Effector CD8-positive, alpha-beta T cell (primary cell): Measurements from ENCODE around the gene SMG6.
A peak's percentile ranks its signal among the peaks of the same experiment; 100 is the strongest.
"Not testable (repeated sequence)": the region's sequence is repeated elsewhere in the genome, so short reads cannot be mapped to it uniquely, and the experiment has no call there.

ENCODE experiments used
- DNase-seq: peaks from one replicate; lab custom pipeline; 2025; lab: John Stamatoyannopoulos, UW

The SMG6 gene

DNA sequence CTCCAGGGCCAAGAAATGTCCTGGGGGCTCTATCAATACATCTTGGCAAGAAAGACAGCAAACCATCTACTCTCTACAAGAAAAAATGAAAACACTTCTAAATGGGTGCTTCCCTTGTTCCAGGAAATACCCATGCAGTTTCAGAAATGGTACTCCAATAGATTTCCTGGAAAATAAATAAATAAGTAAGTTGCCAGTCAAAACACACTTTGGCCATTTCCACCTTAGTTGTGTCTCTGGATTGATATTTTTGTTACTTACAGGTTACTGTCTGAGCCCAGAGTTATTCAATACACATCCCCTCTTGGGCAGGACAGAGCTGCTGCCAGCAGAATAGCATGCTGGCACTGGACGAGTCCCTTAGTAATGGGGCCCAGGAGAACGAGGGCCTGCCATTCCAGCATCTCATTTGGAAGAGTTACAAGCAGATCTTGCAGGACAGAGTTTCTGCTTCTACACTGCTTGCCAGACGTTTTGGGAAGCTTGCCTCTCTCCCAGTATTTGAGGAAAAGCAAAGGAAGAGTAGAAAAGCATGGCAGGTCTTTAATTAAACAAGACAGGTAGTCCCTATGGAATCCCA lies 100.5 kb downstream of the SMG6 start:
- no peak for DNase-seq

DNA sequence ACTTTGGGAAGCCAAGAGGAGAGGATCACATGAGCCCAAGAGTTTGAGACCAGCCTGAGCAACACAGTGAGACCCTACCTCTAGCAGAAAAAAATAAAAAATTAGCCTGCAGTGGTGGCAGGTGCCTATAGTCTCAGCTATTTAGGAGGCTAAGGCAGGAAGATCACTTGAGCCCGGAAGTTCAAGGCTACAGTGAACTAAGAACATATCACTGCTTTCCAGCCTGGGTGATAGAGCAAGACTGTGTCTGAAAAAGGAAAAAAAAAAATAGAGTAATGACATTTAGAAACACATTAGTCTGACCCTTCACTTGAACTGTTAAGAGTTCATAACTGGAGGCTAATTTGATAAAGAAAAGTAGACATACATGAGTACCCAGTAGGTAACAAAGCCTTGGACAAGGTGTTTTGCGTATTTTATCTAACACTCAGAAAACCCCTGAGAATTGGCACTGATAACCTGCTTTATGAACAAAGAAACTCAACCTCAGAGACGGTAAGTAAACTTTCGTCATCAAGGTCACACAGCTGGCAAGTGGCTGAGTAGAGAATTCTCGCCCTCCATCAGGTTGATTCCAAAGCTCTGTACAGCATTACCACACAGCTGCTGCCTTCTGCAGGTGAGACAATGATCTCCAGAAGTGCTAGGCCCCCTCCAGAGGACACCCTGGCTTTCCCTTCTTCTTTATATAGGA lies 101.1 kb downstream of the SMG6 start:
- DNase-seq = no peak

DNA sequence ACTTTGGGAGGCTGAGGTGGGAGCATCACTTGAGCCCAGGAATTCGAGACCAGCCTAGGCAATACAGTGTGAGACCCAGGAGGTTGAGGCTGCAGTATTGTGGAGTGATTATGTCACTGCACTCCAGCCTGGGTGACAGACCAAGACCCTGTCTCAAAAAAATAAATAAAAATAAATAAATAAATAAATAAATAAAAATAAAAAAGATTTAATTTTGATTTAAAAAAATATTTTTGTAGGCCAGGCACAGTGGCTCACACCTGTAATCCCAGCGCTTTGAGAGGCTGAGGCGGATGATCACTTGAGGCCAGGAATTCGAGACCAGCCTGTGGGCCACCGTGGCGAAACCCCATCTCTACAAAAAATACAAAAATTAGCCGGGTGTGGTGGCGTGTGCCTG lies 104.2 kb downstream of the SMG6 start:
- DNase-seq = not testable (repeated sequence)

DNA sequence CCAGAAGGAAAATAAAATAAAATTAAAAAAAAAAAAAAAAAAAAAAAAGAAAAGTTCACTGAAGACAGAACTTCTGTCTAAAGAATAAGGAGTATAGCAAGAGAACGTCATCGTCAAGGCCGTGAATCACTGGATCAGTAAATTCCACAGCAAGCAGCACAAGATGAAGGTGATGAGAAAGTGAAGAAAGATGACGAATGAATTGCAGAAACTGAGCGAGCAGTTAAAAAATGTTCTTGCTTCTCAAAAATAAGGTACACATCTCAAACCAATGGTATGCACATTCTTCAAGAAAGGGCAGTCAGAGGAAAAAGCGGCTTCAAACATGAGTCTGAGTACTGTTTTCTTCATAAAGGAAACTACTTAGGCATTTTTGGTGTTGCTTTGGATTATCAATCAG lies 104.7 kb downstream of the SMG6 start:
- no peak for DNase-seq

DNA sequence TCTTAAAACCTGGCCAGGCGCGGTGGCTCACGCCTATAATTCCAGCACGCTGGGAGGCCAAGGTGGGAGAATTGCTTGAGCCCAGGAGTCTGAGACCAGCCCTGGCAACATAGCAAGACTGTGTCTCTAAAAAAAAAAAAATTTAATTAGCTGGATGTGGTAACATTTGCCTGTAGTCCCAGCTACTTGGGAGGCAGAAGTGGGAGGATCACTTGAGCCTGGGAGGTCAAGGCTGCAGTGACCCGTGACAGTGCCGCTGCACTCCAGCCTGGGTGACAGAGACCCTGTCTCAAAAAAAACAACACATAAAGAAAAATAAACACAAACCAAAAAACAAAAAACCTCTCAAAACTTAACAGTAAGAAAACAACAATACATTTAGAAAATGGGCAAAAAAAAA lies 106.3 kb downstream of the SMG6 start:
- DNase-seq = no peak

DNA sequence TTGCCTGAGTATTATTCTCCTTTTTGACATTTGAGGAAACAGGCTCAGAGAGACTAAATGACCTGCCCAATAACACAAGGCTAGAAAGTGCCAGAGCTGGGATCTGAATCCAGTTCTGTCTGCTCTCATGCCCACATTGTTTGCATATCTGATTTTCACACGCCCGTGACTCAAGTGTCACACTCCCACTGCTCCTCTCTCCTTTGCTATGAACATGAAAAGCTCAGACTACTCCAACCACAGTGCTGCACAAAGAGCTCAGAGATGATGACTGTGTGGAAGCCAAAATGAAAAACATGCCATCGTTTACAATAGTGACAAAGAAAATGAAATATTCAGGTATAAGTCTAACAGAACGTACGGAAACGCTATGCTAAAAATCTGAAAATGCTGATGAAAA lies 107.9 kb downstream of the SMG6 start:
- no peak for DNase-seq

DNA sequence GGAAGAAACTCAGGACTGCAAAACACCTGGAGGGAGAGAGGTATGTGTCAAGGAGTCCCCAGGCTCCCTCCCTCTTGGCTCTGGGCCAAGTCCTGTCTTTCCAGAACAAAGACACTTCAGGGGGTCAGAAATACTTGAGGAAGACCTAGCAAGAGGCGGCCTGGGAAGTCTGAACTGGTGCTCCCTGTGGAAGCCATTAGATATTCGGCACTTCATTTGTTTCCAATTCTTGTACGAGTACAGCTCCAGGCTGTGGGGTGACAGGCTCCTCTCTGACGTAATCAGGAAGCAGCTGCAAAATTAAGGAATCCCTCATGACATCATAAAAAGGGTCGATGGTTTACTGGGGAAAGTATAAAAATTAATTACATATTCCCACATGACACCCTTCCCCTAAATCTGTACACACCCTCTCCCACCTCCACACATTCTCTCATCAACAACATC lies 108.7 kb downstream of the SMG6 start:
- no peak for DNase-seq

DNA sequence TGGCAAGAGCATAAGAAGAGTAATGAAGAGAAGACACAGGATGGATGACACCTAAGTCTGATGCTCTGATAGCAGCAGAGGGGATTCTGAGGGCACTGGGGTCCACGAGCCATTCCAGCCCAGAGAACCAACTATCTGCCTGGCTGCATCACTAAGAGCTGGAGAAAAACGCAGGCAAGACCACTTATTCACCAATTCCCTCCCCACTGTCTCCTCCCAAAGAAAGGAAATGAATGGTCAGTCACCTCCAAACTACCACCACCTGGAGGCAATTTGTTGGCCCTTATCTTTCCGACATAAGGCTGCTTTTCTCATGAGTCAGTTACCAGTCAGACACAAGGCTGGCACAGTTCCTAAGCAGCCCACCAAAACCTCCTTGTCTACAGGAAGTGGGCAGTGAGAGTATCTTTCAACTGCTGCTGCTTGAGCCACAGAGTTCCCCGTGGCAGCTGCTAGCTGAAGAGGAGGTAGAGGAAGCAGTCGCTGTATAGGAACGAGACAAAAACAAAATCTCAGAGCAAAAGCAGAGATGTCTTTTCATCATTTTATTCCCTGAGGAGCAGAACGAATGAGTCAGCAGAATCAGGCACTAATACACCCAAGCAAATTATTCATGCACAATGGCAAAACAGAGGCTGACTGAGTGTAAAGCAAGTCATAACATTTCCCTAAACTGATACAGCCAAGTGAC lies 111.1 kb downstream of the SMG6 start:
- peak; percentile 7 for DNase-seq

DNA sequence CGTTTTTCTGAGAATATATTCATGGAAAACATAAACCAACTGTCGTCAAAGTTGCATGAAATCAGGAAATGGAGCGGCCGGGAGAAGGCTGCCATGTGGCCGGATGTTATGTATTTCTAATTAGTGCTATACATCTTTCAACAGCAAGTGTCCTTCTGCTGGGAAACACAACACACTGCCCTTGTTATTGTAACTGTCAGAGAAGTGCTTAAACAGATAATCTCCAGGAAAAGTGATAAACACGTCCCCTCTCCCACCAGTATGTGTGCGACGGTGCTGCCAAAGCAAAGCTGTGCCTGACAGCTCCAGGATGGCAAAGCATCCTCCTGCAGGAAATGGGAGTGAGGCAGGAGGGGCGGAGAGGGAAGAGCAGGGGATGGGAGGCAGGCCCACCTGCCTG lies 111.8 kb downstream of the SMG6 start:
- DNase-seq = no peak

DNA sequence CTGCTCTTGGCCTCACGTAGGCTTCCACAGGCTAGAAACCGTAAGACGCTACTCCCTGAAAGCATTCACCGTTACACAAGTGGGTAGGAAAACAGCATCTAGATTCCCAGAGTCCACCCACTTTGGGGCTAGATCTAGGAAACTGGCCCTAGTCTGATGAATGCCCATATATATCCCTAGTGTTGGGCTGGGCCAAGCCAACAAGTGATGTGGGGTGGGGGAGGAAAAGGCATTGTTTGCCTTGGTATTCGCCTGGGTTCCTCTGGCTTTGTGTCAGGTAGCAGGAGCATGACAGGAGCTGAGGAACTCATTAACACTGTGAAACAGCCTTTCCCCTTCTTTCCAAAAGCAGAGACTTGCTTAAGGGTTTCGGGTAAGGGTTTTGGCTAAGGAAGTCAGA lies 112.4 kb downstream of the SMG6 start:
- no peak for DNase-seq

DNA sequence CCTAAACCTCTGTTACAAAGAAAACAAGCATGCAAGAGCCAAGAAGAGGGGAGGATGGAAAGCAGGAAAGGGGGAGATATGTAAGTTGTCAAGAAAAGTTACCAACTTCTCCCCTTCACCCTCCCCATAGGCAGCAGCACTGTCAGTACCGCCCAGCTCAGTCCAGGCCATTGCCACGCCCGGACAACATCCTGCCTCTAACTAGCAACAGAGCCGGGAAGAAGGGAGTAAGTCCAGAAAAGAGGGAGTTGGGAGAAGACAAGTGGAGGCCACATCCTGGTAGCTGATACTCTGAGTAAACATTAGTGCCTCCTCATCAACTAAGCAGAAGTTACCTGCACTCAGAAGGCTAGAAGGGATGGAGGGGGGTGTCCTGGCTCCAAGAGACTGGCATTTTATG lies 113.6 kb downstream of the SMG6 start:
- DNase-seq = no peak

DNA sequence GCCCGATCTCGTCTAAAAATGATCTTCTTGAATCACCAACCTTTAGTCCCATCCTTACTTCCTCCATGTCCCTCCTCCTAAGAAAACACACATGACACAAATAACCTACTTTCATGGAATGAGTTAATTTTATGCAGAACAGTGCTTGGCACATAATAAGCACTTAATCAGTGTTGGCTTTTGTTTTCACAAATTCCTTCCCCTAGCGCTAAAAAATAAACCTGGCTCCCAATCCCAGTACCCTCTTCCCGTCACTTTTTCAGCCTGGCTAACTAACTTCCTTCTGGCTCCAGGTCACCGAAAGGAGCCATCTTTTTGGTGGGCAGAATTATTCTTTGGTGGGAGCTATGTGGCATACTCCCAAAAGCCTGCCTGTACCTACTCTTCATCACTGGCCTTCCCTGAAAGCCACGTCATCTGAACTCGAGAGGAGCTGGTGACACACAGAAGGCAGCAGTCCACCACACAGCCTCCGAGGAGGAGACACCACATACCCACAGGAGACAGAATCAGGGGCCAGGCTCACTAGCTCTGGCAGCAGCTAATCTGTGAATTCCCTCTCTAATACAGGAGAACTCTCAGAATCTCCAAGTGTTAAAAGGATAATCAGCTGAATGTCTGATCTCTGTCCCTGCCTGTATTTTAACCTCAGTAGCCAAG lies 114.5 kb downstream of the SMG6 start:
- no peak for DNase-seq

DNA sequence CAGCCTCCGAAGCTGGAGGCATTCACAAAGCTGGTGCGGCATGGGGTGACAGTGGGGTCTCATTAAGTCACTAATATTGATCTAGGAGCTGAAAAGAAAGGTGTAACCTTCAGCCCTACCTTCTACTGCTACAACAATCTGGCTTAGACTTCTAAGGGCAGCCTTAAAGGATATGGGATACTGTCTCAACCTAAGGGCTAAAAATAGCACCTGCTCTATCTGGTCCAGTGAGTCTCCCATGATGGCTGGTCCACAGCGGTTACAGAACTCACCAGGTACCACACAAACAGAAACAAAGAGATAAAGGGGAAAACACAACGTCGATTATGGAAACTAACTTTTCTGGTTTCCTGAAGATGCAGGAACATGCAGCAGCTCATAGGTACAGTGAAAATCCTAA lies 115.8 kb downstream of the SMG6 start:
- DNase-seq = no peak

DNA sequence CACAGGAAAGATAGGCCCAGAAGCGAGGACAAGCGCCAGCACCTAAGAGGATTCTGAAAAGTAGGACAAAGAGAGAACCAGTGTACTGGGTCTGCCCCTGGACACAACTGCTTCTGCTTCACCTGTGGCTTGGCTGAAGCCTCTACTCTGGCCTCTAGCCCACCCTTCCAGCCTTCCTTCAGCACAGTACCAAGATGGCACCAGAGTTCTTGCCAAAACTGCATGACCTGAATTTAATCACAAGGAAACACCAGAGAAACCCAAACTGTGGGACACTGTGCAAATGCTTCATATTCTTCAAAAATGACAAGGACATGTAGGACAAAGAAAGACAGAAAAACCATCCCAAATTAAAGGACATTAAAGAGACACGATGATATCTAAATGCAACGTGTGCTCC lies 116.6 kb downstream of the SMG6 start:
- DNase-seq = no peak

DNA sequence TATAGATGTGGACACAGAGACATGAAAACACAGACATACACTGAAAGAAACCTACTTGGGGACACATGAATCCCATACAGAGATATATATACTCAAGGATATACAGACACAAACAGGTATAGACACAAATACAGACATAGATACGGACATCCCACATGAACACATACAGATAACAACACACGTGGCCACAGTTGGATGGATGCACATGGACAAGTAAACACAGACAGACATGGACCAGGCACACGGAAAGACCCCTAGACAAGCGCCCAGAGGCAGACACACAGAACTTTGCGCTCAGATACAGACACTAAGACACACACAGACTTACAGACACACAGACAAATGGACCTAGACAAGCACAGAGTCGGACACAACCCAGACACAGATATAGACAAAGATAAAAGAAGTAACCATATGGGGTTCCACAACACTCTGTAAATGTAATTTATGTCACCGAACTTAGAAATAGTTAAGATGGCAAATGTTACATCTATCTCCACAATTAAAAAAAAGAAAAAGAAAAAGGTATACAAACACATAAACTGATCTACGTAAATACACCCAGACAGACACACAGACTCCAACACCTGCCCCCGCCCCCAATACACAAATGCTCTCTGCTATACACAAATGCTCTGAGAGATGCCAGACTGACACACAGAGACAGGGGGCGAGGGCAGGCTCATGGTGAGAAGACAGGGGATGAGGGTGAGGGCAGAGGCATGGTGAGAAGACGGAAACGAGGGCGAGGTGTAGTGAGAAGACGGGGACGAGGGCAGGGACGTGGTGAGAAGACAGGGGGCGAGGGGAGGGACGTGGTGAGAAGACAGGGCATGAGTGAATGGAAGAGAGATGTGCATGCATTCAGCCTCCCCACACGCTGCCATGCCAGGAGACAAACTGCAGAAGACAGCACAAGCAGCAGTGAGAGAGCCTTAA lies 118.3 kb downstream of the SMG6 start:
- DNase-seq = no peak

DNA sequence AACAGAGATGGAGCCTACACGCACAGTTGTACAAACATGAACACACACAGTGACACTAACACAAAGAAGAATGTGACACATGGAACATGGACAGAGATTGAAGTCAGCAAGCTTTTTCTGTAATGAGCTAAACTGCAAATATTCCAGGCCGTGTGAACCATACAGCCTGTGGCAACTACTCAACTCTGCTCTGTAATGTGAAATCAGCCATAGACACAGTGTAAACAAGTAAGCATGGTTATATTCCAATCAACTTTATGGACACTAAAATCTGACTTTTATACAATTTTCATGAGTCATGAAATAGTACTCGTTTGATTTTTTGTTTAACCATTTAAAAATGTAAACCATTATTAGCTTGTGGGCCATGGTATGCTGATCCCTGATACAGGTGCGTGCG lies 120.2 kb downstream of the SMG6 start:
- no peak for DNase-seq

DNA sequence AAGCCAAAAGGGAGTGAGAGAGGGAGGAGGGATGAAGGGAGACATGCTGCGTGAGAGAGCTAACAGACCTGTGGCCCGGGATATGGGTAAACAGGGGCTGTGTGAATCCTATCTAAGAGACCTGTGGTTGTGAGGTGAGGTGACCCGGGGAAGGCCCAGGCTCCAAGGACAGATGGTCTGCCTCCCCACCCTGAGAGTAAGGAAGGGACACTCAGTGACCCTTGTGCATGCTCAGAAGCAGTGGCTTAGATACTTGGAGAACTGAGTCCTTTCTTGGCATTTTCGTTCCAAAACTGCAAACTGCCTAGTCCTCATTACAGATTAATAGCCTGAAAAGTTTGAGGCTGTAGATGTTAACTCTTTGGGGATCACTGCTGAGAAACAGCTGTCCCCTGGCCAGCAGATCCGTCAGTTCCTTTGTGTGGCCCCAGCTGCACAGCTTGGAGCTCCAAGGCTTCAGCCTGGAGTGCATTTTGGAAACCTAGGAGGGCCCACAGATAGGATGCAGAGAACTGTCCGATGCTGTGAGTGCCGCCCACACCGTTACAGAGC lies 121.6 kb downstream of the SMG6 start:
- DNase-seq = no peak

DNA sequence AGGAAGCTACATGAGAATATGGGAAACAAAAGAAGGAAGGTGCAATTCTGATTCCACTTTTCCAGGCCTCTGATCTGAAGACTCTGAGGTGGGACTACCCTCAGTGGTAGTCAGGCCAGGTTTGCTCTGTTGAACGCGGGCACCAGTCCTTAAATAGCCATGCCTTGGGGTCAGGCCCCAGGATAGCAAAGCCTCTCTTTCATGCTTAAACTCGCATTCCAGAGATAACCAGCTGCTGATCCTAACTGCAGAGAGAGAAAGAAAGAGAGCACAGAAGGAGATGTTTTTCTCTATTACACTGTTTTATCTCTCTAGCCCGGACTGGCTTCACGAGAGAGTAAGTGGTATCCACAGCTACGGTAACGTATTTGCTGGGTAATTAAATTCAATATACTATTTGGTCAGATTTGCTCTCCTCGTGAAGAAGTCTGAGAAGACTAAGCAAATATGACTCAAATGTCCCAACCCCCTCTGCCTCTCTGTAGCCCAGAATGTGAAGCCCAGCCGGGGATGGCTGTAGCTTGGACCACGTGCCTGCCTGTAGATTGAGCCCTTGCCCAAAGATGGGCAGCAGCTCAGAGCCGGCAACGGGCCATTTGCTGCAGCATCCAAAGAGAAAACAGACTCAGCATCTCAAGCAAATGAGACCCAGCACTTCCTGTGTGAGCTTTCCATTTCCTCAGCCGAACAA lies 122.2 kb downstream of the SMG6 start:
- no peak for DNase-seq

DNA sequence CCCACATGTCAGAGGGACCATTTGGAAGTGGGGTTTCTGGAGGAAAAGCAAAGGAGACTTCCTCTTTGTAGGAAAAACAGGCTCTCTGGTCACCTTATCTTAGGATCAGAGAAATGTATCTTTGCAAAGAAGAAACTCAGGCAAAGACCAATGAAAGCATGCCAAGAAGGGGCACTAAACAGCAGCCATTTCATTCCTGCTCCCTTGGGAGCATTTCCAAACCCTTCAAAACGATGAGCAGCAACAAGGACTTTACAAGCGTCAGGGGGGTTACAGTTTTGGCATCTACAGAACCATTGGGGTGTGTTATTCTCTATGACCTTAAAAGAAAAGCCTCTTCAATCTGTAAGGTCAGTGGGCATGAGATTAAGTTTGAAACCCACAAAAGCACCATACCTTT lies 122.8 kb downstream of the SMG6 start:
- no peak for DNase-seq

DNA sequence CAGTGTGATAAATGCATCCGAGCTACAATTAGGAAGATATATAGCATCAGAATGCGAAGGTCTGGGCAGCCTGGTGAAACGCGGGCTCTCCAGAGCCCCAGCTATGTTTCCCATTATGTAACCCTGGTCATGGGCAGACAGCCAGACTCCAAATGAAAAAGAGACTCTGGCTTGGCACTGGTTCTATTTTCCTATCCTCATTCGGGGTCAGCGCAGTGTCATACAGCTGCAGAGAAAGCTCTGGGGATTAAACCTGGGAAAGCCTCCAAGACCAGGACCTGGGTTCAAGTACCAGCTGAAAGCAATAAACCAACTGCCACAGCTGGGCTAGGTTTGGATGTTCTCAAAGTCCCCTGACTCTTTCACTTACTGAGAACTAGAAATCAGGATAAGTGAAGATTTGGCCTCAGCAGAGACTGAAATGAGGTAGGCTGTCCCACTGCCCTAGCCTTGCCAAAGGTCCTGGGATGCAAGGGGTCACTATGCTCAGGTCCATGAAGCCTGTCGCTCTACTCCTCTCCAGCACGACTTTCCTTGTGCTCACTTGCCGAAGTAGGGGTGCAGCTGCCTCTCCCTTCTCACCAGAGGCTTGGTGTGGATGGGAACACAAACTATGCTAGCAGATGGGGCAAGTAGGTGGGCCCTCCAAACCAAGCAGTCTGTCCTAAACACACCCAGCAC lies 123.8 kb downstream of the SMG6 start:
- DNase-seq = no peak
